Neural cell (in vitro differentiated cells): Measurements from ENCODE around the gene TSPOAP1. TPM values are rescaled to one million over a fixed set of nuclear protein-coding genes. Genes with fewer than 3 reads are reported as not detected.

ENCODE experiments used
- H2AFZ ChIP-seq: fragments of 200-600, 300-800 bp; sonication (generic), shearing (Covaris generic); 2 replicates; pipeline ENCODE4 v1.6.0; 2014; ENCODE audit warnings: low read depth, mild to moderate bottlenecking, antibody characterized with exemption, low read length, moderate library complexity
- H3F3A ChIP-seq: fragments of 200-600 bp; shearing (Covaris generic); 2 replicates; pipeline ENCODE4 v1.6.1; 2016; ENCODE audit warnings: mild to moderate bottlenecking, moderate library complexity, mixed read lengths, antibody characterized with exemption, low read length; ENCODE audit not compliant: insufficient read depth, poor library complexity, severe bottlenecking
- H3K27ac ChIP-seq: fragments of 200-600, 300-800 bp; sonication (generic), shearing (Covaris generic); 2 replicates; pipeline ENCODE4 v1.5.1; 2014; ENCODE audit warnings: mild to moderate bottlenecking, low read length, moderate library complexity
- H3K27me3 ChIP-seq: fragments of 300-800, 200-600 bp; sonication (generic), shearing (Covaris generic); 2 replicates; pipeline ENCODE4 v1.6.0; 2014; ENCODE audit warnings: mild to moderate bottlenecking, low read depth, low read length, moderate library complexity; ENCODE audit not compliant: insufficient read depth
- H3K36me3 ChIP-seq: fragments of 300-800, 200-600 bp; sonication (generic), shearing (Covaris generic); 2 replicates; pipeline ENCODE4 v1.5.1; 2014; ENCODE audit warnings: mild to moderate bottlenecking, antibody characterized with exemption, low read length, moderate library complexity; ENCODE audit not compliant: insufficient read depth
- H3K4me2 ChIP-seq: fragments of 300-800, 200-600 bp; sonication (generic), shearing (Covaris generic); 2 replicates; pipeline ENCODE4 v1.6.0; 2014; ENCODE audit warnings: mild to moderate bottlenecking, low read length
- H3K4me3 ChIP-seq: fragments of 300-800, 200-600 bp; sonication (generic), shearing (Covaris generic); 2 replicates; pipeline ENCODE4 v1.5.1; 2014; ENCODE audit warnings: mild to moderate bottlenecking, low read length, moderate library complexity
- H3K79me2 ChIP-seq: fragments of 200-600 bp; shearing (Covaris generic); replicated peaks from 2 replicates; pipeline ENCODE4 v1.6.0; 2014; ENCODE audit warnings: mild to moderate bottlenecking, low read length, moderate library complexity; ENCODE audit not compliant: insufficient read depth
- H3K9ac ChIP-seq: fragments of 300-800, 200-600 bp; sonication (generic), shearing (Covaris generic); 2 replicates; pipeline ENCODE4 v1.6.1; 2016; ENCODE audit warnings: mild to moderate bottlenecking, low read length, mixed read lengths
- H3K9me2 ChIP-seq: fragments of 200-600 bp; shearing (Covaris generic); 2 replicates; pipeline ENCODE4 v1.6.1; 2016; ENCODE audit warnings: mild to moderate bottlenecking, low read length, mixed read lengths; ENCODE audit not compliant: insufficient read depth
- H3K9me3 ChIP-seq: fragments of 200-600, 300-800 bp; sonication (generic), shearing (Covaris generic); 2 replicates; pipeline ENCODE4 v1.6.1; 2016; ENCODE audit warnings: mild to moderate bottlenecking, mixed run types, low read length, moderate library complexity, mixed read lengths
- H4K20me1 ChIP-seq: fragments of 200-600 bp; shearing (Covaris generic); 2 replicates; pipeline ENCODE4 v1.6.1; 2016; ENCODE audit warnings: mild to moderate bottlenecking, mixed run types; ENCODE audit not compliant: insufficient read depth
- EP300 ChIP-seq: fragments of 450-650 bp; conservative IDR thresholded peaks from 2 replicates; pipeline ENCODE4 v1.6.1; 2014; ENCODE audit warnings: antibody characterized with exemption, mild to moderate bottlenecking, moderate library complexity; ENCODE audit not compliant: poor library complexity, severe bottlenecking
- EZH2 ChIP-seq: fragments of 200-600, 300-800 bp; shearing (Covaris generic), sonication (generic); IDR thresholded peaks from 2 replicates; pipeline ENCODE4 v1.6.1; 2014; ENCODE audit warnings: antibody characterized with exemption, low read length, borderline replicate concordance, mild to moderate bottlenecking; ENCODE audit not compliant: insufficient read depth, poor library complexity, severe bottlenecking
- MXI1 ChIP-seq: fragments of 450-650 bp; conservative IDR thresholded peaks from 2 replicates; pipeline ENCODE4 v1.6.1; 2014; ENCODE audit warnings: antibody characterized with exemption, mild to moderate bottlenecking; ENCODE audit not compliant: poor library complexity, severe bottlenecking
- POLR2AphosphoS5 ChIP-seq: IDR thresholded peaks from 2 replicates; pipeline ENCODE4 v1.6.1; 2012
- RAD21 ChIP-seq: fragments of 450-650 bp; conservative IDR thresholded peaks from 2 replicates; pipeline ENCODE4 v1.6.1; 2014; ENCODE audit warnings: antibody characterized with exemption, mild to moderate bottlenecking, moderate library complexity
- SMC3 ChIP-seq: fragments of 450-650 bp; conservative IDR thresholded peaks from 2 replicates; pipeline ENCODE4 v1.6.1; 2014; ENCODE audit warnings: antibody characterized with exemption, mild to moderate bottlenecking, moderate library complexity; ENCODE audit not compliant: poor library complexity
- TAF1 ChIP-seq: IDR thresholded peaks from 2 replicates; pipeline ENCODE4 v1.6.1; 2012; ENCODE audit warnings: low read depth
- polyA plus RNA-seq: library from polyadenylated mRNA; depleted of rRNA; stranded (reverse); fragments of >200 nt; gene quantifications from 2 replicates; pipeline ENCODE4 v1.2.3, GENCODE V29; 2014
- TF ChIP-seq, protein P1 (sequence below): IDR thresholded peaks from 2 replicates; pipeline ENCODE4 v1.6.1; 2012; ENCODE audit warnings: borderline replicate concordance
- TF ChIP-seq, protein P2 (sequence below): fragments of 450-650 bp; IDR thresholded peaks from 2 replicates; pipeline ENCODE4 v1.5.1; 2014; ENCODE audit warnings: antibody characterized with exemption, mild to moderate bottlenecking, moderate library complexity; ENCODE audit not compliant: poor library complexity, severe bottlenecking

The TSPOAP1 gene
- polyA plus RNA-seq, 1 donor from 2014 or later: 103 TPM

DNA sequence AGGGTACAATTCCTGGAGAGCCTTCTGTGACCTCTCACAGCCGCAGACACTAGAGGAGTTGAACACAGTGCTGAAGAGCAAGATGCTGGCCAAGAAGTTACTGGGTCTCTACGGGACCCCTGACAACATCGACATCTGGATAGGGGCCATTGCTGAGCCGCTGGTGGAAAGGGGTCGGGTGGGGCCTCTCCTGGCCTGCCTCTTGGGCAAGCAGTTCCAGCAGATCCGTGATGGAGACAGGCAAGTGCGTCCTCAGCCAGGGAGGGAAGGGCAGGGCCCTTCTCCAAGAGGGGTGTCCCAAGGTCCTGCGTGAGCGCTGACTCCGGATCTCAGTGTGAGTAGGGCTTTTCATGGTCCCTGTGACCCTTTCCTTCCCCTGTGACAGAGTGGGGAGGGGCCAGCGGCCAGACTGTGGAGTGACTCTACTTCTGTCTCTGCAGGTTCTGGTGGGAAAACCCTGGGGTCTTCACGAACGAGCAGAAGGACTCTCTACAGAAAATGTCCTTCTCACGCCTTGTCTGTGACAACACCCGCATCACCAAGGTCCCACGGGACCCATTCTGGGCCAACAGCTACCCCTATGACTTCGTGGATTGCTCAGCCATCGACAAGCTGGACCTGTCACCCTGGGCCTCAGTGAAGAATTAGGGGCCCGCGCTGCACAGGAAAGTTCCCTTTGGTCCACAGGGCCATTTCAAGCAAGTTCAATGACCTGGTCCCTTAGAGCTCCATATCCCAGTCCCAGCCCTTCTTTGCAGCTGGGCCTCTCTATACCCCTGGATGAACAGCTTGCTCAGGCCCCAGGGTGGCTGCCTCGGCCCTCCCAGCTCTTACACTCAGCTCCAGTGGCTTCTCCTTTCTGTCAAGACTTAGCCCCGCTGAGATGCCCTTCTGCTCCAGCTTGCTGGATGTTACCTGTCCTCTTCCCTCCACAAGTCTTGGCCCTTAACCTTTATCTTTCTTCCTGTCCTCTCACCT lies 61.0 kb downstream of the TSPOAP1 start:
- Histone ChIP-seq H3K36me3 (no peaks in the 10 kb centered on the region), H3K27me3 (no peaks in the 10 kb centered on the region), H2AFZ (no peak overlapping the region), H3K9me3 (no peaks in the 10 kb centered on the region), H4K20me1 (no peaks in the 10 kb centered on the region), H3K4me2 (no peak overlapping the region), H3K79me2 (no peaks in the 10 kb centered on the region), H3K4me3 (no peak overlapping the region), H3K9ac (no peak overlapping the region), H3K9me2 (no peaks in the 10 kb centered on the region), H3F3A (no peaks in the 10 kb centered on the region), H3K27ac (no peak overlapping the region)
- no peak for TF ChIP-seq MXI1
- TF ChIP-seq TAF1: no peak
- no peak for TF ChIP-seq RAD21
- TF ChIP-seq POLR2AphosphoS5: no peak
- TF ChIP-seq, protein P1, sequence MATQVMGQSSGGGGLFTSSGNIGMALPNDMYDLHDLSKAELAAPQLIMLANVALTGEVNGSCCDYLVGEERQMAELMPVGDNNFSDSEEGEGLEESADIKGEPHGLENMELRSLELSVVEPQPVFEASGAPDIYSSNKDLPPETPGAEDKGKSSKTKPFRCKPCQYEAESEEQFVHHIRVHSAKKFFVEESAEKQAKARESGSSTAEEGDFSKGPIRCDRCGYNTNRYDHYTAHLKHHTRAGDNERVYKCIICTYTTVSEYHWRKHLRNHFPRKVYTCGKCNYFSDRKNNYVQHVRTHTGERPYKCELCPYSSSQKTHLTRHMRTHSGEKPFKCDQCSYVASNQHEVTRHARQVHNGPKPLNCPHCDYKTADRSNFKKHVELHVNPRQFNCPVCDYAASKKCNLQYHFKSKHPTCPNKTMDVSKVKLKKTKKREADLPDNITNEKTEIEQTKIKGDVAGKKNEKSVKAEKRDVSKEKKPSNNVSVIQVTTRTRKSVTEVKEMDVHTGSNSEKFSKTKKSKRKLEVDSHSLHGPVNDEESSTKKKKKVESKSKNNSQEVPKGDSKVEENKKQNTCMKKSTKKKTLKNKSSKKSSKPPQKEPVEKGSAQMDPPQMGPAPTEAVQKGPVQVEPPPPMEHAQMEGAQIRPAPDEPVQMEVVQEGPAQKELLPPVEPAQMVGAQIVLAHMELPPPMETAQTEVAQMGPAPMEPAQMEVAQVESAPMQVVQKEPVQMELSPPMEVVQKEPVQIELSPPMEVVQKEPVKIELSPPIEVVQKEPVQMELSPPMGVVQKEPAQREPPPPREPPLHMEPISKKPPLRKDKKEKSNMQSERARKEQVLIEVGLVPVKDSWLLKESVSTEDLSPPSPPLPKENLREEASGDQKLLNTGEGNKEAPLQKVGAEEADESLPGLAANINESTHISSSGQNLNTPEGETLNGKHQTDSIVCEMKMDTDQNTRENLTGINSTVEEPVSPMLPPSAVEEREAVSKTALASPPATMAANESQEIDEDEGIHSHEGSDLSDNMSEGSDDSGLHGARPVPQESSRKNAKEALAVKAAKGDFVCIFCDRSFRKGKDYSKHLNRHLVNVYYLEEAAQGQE: no peak
- TF ChIP-seq SMC3: no peak
- TF ChIP-seq EP300: no peak
- TF ChIP-seq EZH2: no peak
- TF ChIP-seq, protein P2, sequence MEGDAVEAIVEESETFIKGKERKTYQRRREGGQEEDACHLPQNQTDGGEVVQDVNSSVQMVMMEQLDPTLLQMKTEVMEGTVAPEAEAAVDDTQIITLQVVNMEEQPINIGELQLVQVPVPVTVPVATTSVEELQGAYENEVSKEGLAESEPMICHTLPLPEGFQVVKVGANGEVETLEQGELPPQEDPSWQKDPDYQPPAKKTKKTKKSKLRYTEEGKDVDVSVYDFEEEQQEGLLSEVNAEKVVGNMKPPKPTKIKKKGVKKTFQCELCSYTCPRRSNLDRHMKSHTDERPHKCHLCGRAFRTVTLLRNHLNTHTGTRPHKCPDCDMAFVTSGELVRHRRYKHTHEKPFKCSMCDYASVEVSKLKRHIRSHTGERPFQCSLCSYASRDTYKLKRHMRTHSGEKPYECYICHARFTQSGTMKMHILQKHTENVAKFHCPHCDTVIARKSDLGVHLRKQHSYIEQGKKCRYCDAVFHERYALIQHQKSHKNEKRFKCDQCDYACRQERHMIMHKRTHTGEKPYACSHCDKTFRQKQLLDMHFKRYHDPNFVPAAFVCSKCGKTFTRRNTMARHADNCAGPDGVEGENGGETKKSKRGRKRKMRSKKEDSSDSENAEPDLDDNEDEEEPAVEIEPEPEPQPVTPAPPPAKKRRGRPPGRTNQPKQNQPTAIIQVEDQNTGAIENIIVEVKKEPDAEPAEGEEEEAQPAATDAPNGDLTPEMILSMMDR: no peak

- Histone ChIP-seq H3K36me3 (no peaks in the 10 kb centered on the region), H3K4me3 (no peak overlapping the region), H3K27ac (no peak overlapping the region), H2AFZ (no peak overlapping the region), H3K4me2 (no peak overlapping the region), H3K9ac (no peak overlapping the region), H3K79me2 (no peaks in the 10 kb centered on the region), H3F3A (no peaks in the 10 kb centered on the region), H4K20me1 (no peaks in the 10 kb centered on the region), H3K9me2 (no peaks in the 10 kb centered on the region), H3K27me3 (no peaks in the 10 kb centered on the region), H3K9me3 (no peaks in the 10 kb centered on the region)
- no peak for TF ChIP-seq TAF1
- TF ChIP-seq MXI1: no peak
- TF ChIP-seq EP300: no peak
- no peak for TF ChIP-seq POLR2AphosphoS5
- TF ChIP-seq SMC3: no peak
- TF ChIP-seq, protein P2: no peak
- TF ChIP-seq, protein P1: no peak
- TF ChIP-seq EZH2: no peak
- TF ChIP-seq RAD21: no peak
These were observed 62.4 kb downstream of the TSPOAP1 start for GRCh38 chr17:58265902-58266875.
